Stimulated activated CD8-positive, alpha-beta memory T cell treated with anti-CD3 and anti-CD28 coated beads, Interleukin-15, amount 100 ng/mL, for 4 hours (primary cell): ENCODE results near the gene MFAP3.
A peak's percentile ranks its signal among the peaks of the same experiment; 100 is the strongest.
"Not testable (repeated sequence)": the region's sequence is repeated elsewhere in the genome, so short reads cannot be mapped to it uniquely, and the experiment has no call there.

Source experiments
- DNase-seq, 2 donors: peaks; one replicate each; pipeline ENCODE4 v3.0.0-alpha.2; 2020; ENCODE audit warnings: low read depth in 2 of 2

Gene MFAP3

GRCh38 chr5:154038707-154039457 lies at the start of gene MFAP3, which contains the start of gene FAM114A2:
Gene MFAP3, plus strand, starts transcription at chr5:154038967. Its CDS starts 10,756 bp downstream, at chr5:154049723.
Gene FAM114A2, minus strand, starts transcription at chr5:154038910. Its CDS starts 3,957 bp downstream, at chr5:154034953.
- peak; percentile 75 to 80 for DNase-seq

DNA sequence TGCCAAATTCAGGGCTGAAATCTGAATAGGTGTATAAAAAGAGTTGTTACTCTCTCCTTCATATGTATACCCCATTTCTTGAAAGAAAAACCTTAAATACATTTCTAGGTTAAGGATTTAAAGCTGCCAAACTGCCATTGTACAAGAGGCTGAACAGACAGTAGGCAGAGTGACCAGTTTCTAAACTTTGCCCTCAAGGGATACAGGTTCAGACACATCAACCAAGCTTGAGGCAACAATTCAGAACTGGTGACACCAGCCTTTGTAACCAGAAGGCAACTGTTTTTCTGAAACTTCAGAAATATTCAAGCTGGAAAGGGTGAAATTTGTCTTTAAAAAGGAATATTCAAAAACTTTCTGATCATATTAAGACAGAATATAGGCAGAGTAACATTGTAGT lies 47.6 kb upstream of the MFAP3 start:
- no peak for DNase-seq

DNA sequence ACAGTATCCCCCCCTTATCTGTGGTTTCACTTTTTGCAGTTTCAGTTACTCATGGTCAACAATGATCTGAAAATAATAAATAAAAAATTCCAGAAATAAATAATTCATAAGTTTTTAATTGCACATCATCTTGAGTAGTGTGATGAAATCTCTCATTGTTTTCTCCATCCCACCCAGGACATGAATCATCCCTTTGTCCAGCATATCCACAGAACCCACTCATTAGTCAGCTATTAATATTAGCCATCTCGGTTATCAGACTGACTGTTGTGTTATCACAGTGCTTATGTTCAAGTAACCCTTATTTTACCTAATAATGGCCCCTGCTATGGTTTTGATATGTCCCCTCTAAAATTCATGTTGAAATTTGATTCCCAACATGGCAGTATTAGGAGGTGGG lies 40.8 kb upstream of the MFAP3 start:
- no peak for DNase-seq

GRCh38 chr5:153998768-153999167 lies 40.0 kb upstream of the MFAP3 start:
- DNase-seq: no peak

- DNase-seq: no peak
These were observed 38.8 kb upstream of the MFAP3 start for GRCh38 chr5:153999995-154000394.

DNA sequence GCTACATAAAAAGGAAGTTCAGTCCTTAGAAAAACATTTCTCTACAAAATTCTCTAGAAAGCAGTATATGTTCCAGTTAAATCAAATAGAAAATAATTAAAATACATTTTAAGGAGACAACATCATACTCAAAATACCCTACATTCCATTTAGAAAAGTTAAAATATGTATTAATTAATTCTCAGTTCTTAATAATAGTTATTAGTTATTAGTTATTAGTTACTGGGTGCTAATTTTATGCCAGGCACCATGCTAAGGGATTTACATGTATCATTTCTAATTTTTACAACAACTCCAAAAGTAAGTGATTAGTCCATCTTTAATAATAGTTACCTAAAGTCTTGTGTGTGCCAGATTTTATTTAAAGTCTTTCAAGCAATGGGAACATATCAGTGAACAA lies 38.1 kb upstream of the MFAP3 start:
- DNase-seq: no peak

GRCh38 chr5:154002093-154002492 lies 36.7 kb upstream of the MFAP3 start:
- no peak for DNase-seq

DNA sequence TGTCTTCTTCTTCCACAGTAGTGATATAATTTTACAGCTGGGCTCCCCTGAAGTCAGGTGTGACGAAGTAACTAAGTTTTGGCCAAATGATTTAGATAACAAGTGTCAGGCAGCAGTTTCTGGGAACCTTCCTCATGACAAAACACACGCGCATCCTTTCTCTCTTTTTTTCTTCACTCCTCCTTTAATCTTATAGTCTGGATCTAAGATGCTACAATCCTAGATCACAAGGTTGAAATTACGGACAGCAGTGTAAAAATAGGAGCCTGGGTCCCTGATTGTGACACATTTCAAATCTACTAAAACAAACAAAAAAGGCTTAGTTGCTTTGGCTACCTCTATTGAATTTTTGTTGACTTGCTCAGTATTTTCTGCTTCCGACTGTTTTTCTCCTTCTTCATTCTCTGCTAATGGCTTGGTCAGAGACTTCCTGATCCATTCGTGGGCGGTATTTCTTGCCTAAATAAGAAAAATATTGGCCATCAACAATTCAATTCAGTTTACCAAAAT lies 36.2 kb upstream of the MFAP3 start:
- no peak for DNase-seq

GRCh38 chr5:154005648-154006047 lies 33.1 kb upstream of the MFAP3 start:
- no peak for DNase-seq

GRCh38 chr5:154010660-154011059 lies 28.1 kb upstream of the MFAP3 start:
- no peak for DNase-seq

- no peak for DNase-seq
These were observed 23.6 kb upstream of the MFAP3 start for GRCh38 chr5:154015071-154015693.

GRCh38 chr5:154018919-154019318 lies 19.8 kb upstream of the MFAP3 start:
- not testable (repeated sequence) for DNase-seq

DNA sequence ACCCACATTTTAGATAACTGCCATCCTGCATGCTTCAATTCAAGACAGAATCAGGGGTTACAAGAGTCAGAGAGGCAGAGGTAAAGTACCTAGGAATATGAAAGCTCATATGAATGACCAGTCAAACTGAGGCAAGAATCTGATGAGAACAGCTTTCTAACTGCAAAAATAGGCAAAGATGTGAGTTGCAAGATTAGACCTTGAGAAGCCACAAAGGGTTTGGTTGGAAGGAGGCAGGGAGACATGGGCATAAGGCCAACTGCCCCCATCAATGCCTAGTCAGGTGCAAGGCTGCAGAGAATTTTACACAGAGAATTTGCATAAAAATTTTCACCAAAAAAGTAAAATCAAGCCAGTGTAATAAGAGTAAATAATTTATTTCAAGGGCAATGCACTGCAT lies 12.8 kb upstream of the MFAP3 start:
- no peak for DNase-seq

DNA sequence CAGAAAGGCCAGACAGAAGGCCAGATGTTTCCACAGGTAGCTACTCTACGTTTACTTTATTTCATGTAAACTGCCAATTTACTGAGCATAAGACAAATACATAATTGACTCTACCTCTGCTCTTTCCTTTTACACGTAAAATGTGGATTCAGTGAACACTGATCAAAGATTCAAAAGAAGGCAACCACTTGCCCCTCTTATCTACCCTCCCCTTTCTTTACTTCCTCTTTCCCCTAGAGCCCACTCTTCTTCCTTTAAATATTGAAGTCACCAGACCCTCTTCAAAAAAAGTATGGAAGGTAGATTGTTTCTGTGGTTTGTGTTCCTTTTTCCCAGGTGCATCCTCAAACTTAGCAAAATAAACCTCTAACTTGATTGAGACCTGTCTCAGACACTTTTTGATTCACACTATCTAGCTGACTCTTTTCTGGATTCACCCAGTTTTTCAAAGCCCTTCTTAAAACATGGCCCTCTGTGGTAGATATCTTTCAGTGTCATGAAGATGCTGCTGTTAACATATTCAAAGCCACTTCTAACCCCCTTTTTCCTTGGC lies 6.8 kb upstream of the MFAP3 start:
- DNase-seq: no peak

DNA sequence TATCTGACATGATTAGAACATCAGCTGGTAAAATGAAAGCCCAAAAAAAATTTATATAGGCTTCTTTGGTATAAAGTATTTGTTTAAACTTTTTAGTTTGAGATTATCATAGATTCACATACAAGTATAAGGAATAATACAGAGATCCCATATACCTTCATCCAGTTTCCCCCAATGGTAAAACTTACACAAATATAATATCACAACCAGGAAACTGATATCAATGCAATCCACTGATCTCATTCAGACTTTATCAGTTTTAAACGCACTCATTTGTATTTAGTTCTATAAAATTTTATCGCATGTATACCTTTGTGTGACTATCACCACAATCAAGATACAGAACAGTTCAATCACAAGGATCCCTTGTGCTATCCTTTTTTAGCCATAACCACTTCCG lies 3.8 kb upstream of the MFAP3 start:
- no peak for DNase-seq

- peak; percentile 4 to 14 for DNase-seq
These were observed 483 bp upstream of the MFAP3 start for GRCh38 chr5:154038261-154038706.

- no peak for DNase-seq
These were observed 677 bp downstream of the MFAP3 start for GRCh38 chr5:154039458-154039829.

GRCh38 chr5:154042766-154043165 lies 4.0 kb downstream of the MFAP3 start:
- DNase-seq: no peak

DNA sequence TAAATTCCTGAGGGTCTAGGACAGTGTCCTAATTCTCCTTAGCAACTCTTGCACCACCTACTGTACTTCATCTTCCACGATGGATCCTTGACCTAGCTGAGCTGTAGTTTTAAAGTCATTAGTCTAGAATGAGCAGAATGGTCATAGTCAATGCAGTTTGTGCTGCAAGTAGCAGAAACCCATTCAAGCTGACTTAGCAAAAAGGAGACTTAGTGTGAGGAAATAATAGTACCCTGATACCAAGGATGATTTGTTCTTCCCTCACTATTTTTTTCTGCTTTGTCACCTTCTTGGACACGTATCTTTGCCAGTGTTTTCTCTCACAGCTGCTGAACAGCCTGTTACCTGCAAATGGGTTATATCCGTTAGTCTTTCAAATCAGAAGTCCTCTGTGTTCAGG lies 5.3 kb downstream of the MFAP3 start:
- DNase-seq: no peak

- no peak for DNase-seq
These were observed 5.8 kb downstream of the MFAP3 start for GRCh38 chr5:154044581-154044980.

GRCh38 chr5:154046486-154046885 lies 7.7 kb downstream of the MFAP3 start:
- DNase-seq: no peak

- DNase-seq: no peak
These were observed 8.6 kb downstream of the MFAP3 start for GRCh38 chr5:154047324-154047723.

DNA sequence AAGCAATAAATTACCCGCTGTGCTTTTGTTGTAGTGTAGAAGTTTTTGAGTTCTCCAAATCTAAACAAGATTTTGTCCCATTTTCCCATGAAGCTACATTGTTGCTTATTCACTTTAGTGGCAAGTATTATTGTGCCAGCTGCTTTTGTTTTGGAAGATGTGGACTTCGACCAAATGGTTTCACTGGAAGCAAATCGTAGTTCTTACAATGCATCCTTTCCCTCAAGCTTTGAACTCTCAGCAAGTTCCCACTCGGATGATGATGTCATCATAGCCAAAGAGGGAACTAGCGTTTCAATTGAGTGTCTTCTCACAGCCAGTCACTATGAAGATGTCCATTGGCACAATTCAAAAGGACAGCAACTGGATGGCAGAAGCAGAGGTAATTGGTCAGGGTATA lies 10.9 kb downstream of the MFAP3 start:
- DNase-seq: no peak
